Activated CD4-positive, CD25-positive, alpha-beta regulatory T cell treated with anti-CD3 and anti-CD28 coated beads, Interleukin-2, amount 50 U/mL, for 24 hours (primary cell): ENCODE results near the gene COL18A1.
A peak's percentile ranks its signal among the peaks of the same experiment; 100 is the strongest.

Experiments used
- ATAC-seq, 2 donors: fragments of 150-1000 bp; cut with Tn5 transposase; one replicate each; pipeline ENCODE4 v1.10.0; 2021; ENCODE audit warnings: mild to moderate bottlenecking in 1 of 2, moderate library complexity in 1 of 2

COL18A1 gene

GRCh38 chr21:45470773-45471524 is 66.0 kb downstream of the COL18A1 start:
- ATAC-seq = peak; percentile 73 to 81

- ATAC-seq = no peak
These were observed 66.7 kb downstream of the COL18A1 start for GRCh38 chr21:45471525-45472221.

- ATAC-seq = no peak
These were observed 67.7 kb downstream of the COL18A1 start for GRCh38 chr21:45472445-45473365.

- no peak for ATAC-seq
These were observed 68.7 kb downstream of the COL18A1 start for GRCh38 chr21:45473496-45474322.

- ATAC-seq = no peak
These were observed 69.5 kb downstream of the COL18A1 start for GRCh38 chr21:45474323-45474950.

- no peak for ATAC-seq
These were observed 70.2 kb downstream of the COL18A1 start for GRCh38 chr21:45475004-45475685.

GRCh38 chr21:45475797-45476570 is 71.0 kb downstream of the COL18A1 start:
- no peak for ATAC-seq

GRCh38 chr21:45476582-45476981 is 71.6 kb downstream of the COL18A1 start:
- ATAC-seq = no peak

GRCh38 chr21:45477176-45478114 is 72.5 kb downstream of the COL18A1 start:
- no peak for ATAC-seq

GRCh38 chr21:45478115-45478801 is 73.3 kb downstream of the COL18A1 start:
- peak; percentile 77 to 83 for ATAC-seq

- no peak for ATAC-seq
These were observed 74.1 kb downstream of the COL18A1 start for GRCh38 chr21:45478816-45479669.

- no peak for ATAC-seq
These were observed 75.0 kb downstream of the COL18A1 start for GRCh38 chr21:45479691-45480675.

- ATAC-seq = no peak
These were observed 75.9 kb downstream of the COL18A1 start for GRCh38 chr21:45480701-45481500.

- ATAC-seq = no peak
These were observed 76.6 kb downstream of the COL18A1 start for GRCh38 chr21:45481566-45481965.
